ENCODE measurements around the gene ABHD17C.

GRCh38 chr15:80684697-80685096 lies 10.4 kb upstream of the ABHD17C start:
- TF ChIP-seq CTCF (IDR thresholded peaks at IDR 0.05) (no peak), POLR2AphosphoS5 (IDR thresholded peaks at IDR 0.05; ENCODE audit: insufficient read depth in 1 of 2, low read depth in 1 of 2) (no peak)

All from vagina (tissue), 2 donors.